GM12864 (cell line): ENCODE results near the gene AFF1.

Experiments used
- DNase-seq: peaks from one replicate; pipeline ENCODE4 v3.0.0-alpha.2; 2011; ENCODE audit warnings: low read depth
- H3K4me3 ChIP-seq: 2 replicates; pipeline ENCODE4 v1.5.1; 2011; ENCODE audit warnings: mild to moderate bottlenecking, low read depth, low read length, control low read depth
- CTCF ChIP-seq: IDR thresholded peaks from 2 replicates; pipeline ENCODE4 v1.5.1; 2011; ENCODE audit warnings: low read depth, mild to moderate bottlenecking, moderate library complexity, low read length, control low read depth, inconsistent platforms; ENCODE audit errors: missing control alignments

AFF1 gene

GRCh38 chr4:86909546-86910295, 25.1 kb upstream of the AFF1 start:
- no peak for DNase-seq
- H3K4me3 ChIP-seq = no peak overlapping the region
- no peak for TF ChIP-seq CTCF

GRCh38 chr4:86910369-86910768, 24.4 kb upstream of the AFF1 start:
- TF ChIP-seq CTCF = no peak
- no peak for DNase-seq
- no peak overlapping the region for H3K4me3 ChIP-seq

- DNase-seq = no peak
- no peak overlapping the region for H3K4me3 ChIP-seq
- TF ChIP-seq CTCF = no peak
Measured at GRCh38 chr4:86910820-86911684, 23.8 kb upstream of the AFF1 start.

GRCh38 chr4:86916392-86916791, 18.4 kb upstream of the AFF1 start:
- no peak overlapping the region for H3K4me3 ChIP-seq
- TF ChIP-seq CTCF = no peak
- DNase-seq = no peak

- no peak overlapping the region for H3K4me3 ChIP-seq
- no peak for TF ChIP-seq CTCF
- DNase-seq = no peak
Measured at GRCh38 chr4:86917212-86918039, 17.4 kb upstream of the AFF1 start.

GRCh38 chr4:86918539-86919072, 16.2 kb upstream of the AFF1 start:
- TF ChIP-seq CTCF = no peak
- H3K4me3 ChIP-seq = no peak overlapping the region
- DNase-seq = no peak
